HEK293T (cell line): ENCODE measurements around the gene AKR1B15.

Experiments
- CTCF ChIA-PET: fragments of 350-600 bp; formaldehyde crosslinking; extraction: SDS; loops from one replicate; lab custom pipeline; 2021; ENCODE audit warnings: antibody characterized with exemption, inconsistent platforms; lab: Yijun Ruan, JAX
- POLR2A ChIA-PET: fragments of 350-600 bp; formaldehyde crosslinking; extraction: SDS; loops from one replicate; lab custom pipeline; 2020; ENCODE audit warnings: antibody characterized with exemption, inconsistent platforms; lab: Yijun Ruan, JAX
- DNase-seq: peaks from one replicate; pipeline ENCODE4 v3.0.0; 2012; ENCODE audit warnings: mixed read lengths; ENCODE audit errors: extremely low spot score
- ARNT ChIP-seq: fragments of 450-650 bp; IDR thresholded peaks from 2 replicates; pipeline ENCODE4 v1.6.1; 2017; ENCODE audit warnings: mild to moderate bottlenecking
- BHLHE40 ChIP-seq: fragments of 450-650 bp; IDR thresholded peaks from 2 replicates; pipeline ENCODE4 v1.6.1; 2016; ENCODE audit warnings: mild to moderate bottlenecking, moderate library complexity, borderline replicate concordance
- CTBP1 ChIP-seq: fragments of 450-650 bp; IDR thresholded peaks from 2 replicates; pipeline ENCODE4 v1.6.1; 2016; ENCODE audit warnings: borderline replicate concordance
- FOXA1 ChIP-seq: fragments of 450-650 bp; IDR thresholded peaks from 2 replicates; pipeline ENCODE4 v1.6.1; 2016; ENCODE audit warnings: mild to moderate bottlenecking
- FOXM1 ChIP-seq: fragments of 450-650 bp; IDR thresholded peaks from 2 replicates; pipeline ENCODE4 v1.6.1; 2017; ENCODE audit warnings: mild to moderate bottlenecking, borderline replicate concordance
- HDGF ChIP-seq: fragments of 450-650 bp; IDR thresholded peaks from 2 replicates; pipeline ENCODE4 v1.6.1; 2017; ENCODE audit warnings: antibody characterized with exemption, borderline replicate concordance
- L3MBTL2 ChIP-seq: fragments of 450-650 bp; conservative IDR thresholded peaks from 2 replicates; pipeline ENCODE4 v1.6.1; 2016; ENCODE audit warnings: mild to moderate bottlenecking
- NFRKB ChIP-seq: fragments of 450-650 bp; IDR thresholded peaks from 2 replicates; pipeline ENCODE4 v1.6.1; 2016; ENCODE audit warnings: mild to moderate bottlenecking, moderate library complexity
- PKNOX1 ChIP-seq: fragments of 450-650 bp; IDR thresholded peaks from 2 replicates; pipeline ENCODE4 v1.6.1; 2016
- SP1 ChIP-seq: fragments of 450-650 bp; IDR thresholded peaks from 2 replicates; pipeline ENCODE4 v1.6.1; 2017
- SUZ12 ChIP-seq: fragments of 450-650 bp; IDR thresholded peaks from 2 replicates; pipeline ENCODE4 v1.6.1; 2016; ENCODE audit warnings: mild to moderate bottlenecking
- TARDBP ChIP-seq: fragments of 450-650 bp; IDR thresholded peaks from 2 replicates; pipeline ENCODE4 v1.6.1; 2016

Gene AKR1B15

GRCh38 chr7:134629445-134629844 lies 80.5 kb downstream of the AKR1B15 start:
- no peak for DNase-seq
- ChIA-PET CTCF (no interaction called here), POLR2A (no interaction called here)
- TF ChIP-seq PKNOX1: no peak
- TF ChIP-seq BHLHE40: no peak
- no peak for TF ChIP-seq SP1
- TF ChIP-seq FOXA1: no peak
- TF ChIP-seq HDGF: no peak
- TF ChIP-seq FOXM1: no peak
- no peak for TF ChIP-seq ARNT
- TF ChIP-seq TARDBP: no peak
- TF ChIP-seq NFRKB: no peak
- no peak for TF ChIP-seq L3MBTL2
- TF ChIP-seq CTBP1: no peak
- no peak for TF ChIP-seq SUZ12
